GM12864 (cell line): ENCODE measurements around the gene ZNF292.
"Not testable (repeated sequence)": the region's sequence is repeated elsewhere in the genome, so short reads cannot be mapped to it uniquely, and the experiment has no call there.

Experiments
- DNase-seq: peaks from one replicate; pipeline ENCODE4 v3.0.0-alpha.2; 2011; ENCODE audit warnings: low read depth
- H3K4me3 ChIP-seq: 2 replicates; pipeline ENCODE4 v1.5.1; 2011; ENCODE audit warnings: mild to moderate bottlenecking, low read depth, low read length, control low read depth
- CTCF ChIP-seq: IDR thresholded peaks from 2 replicates; pipeline ENCODE4 v1.5.1; 2011; ENCODE audit warnings: low read depth, mild to moderate bottlenecking, moderate library complexity, low read length, control low read depth, inconsistent platforms; ENCODE audit errors: missing control alignments

ZNF292 gene

GRCh38 chr6:87122477-87122876, 32.9 kb upstream of the ZNF292 start:
- H3K4me3 ChIP-seq = no peak overlapping the region
- DNase-seq = no peak
- TF ChIP-seq CTCF = no peak

- DNase-seq = no peak
- H3K4me3 ChIP-seq = no peak overlapping the region
- TF ChIP-seq CTCF = no peak
Measured at GRCh38 chr6:87124074-87124473, 31.3 kb upstream of the ZNF292 start.

GRCh38 chr6:87126501-87126900, 28.9 kb upstream of the ZNF292 start:
- DNase-seq = no peak
- H3K4me3 ChIP-seq = no peak overlapping the region
- TF ChIP-seq CTCF = no peak

GRCh38 chr6:87127737-87128136, 27.6 kb upstream of the ZNF292 start:
- no peak for TF ChIP-seq CTCF
- no peak for DNase-seq
- no peak overlapping the region for H3K4me3 ChIP-seq

- TF ChIP-seq CTCF = no peak
- no peak overlapping the region for H3K4me3 ChIP-seq
- DNase-seq = no peak
Measured at GRCh38 chr6:87136963-87137362, 18.4 kb upstream of the ZNF292 start.

- peak; percentile 76 for TF ChIP-seq CTCF
- H3K4me3 ChIP-seq = no peak overlapping the region
- no peak for DNase-seq
Measured at GRCh38 chr6:87139236-87139635, 16.1 kb upstream of the ZNF292 start.

- DNase-seq = not testable (repeated sequence)
Measured at GRCh38 chr6:87139927-87140326, 15.4 kb upstream of the ZNF292 start.

GRCh38 chr6:87146363-87146762, 9.0 kb upstream of the ZNF292 start:
- no peak for DNase-seq
- H3K4me3 ChIP-seq = peak overlapping the region; percentile 47

More at GRCh38 chr6:87139927-87140326, 15.4 kb upstream of the ZNF292 start:
- H3K4me3 ChIP-seq = not testable (repeated sequence)

More at GRCh38 chr6:87146363-87146762, 9.0 kb upstream of the ZNF292 start:
- no peak for TF ChIP-seq CTCF
